DMS153 (cell line): ENCODE data around the gene GHRHR.

ENCODE experiments used
- DNase-seq: peaks from one replicate; lab custom pipeline; 2025; lab: John Stamatoyannopoulos, UW

The GHRHR gene

GRCh38 chr7:31004393-31004792 lies 40.6 kb downstream of the GHRHR start:
- DNase-seq = no peak

GRCh38 chr7:31006857-31007256 lies 43.1 kb downstream of the GHRHR start:
- DNase-seq = no peak

GRCh38 chr7:31007634-31008033 lies 43.9 kb downstream of the GHRHR start:
- DNase-seq = no peak

- no peak for DNase-seq
Measured at GRCh38 chr7:31014826-31015225, 51.1 kb downstream of the GHRHR start.

GRCh38 chr7:31017032-31017675 lies 53.4 kb downstream of the GHRHR start:
- no peak for DNase-seq

GRCh38 chr7:31017721-31018120 lies 54.0 kb downstream of the GHRHR start:
- no peak for DNase-seq

- no peak for DNase-seq
Measured at GRCh38 chr7:31019509-31019908, 55.8 kb downstream of the GHRHR start.

GRCh38 chr7:31020161-31020560 lies 56.4 kb downstream of the GHRHR start:
- no peak for DNase-seq

- DNase-seq = no peak
Measured at GRCh38 chr7:31020652-31021051, 56.9 kb downstream of the GHRHR start.

GRCh38 chr7:31022117-31022516 lies 58.4 kb downstream of the GHRHR start:
- no peak for DNase-seq

GRCh38 chr7:31022726-31023125 lies 59.0 kb downstream of the GHRHR start:
- no peak for DNase-seq

- no peak for DNase-seq
Measured at GRCh38 chr7:31023877-31024276, 60.1 kb downstream of the GHRHR start.

GRCh38 chr7:31027161-31027965 lies 63.6 kb downstream of the GHRHR start:
- DNase-seq = no peak

GRCh38 chr7:31028006-31028405 lies 64.3 kb downstream of the GHRHR start:
- no peak for DNase-seq

GRCh38 chr7:31028417-31028992 lies 64.8 kb downstream of the GHRHR start:
- no peak for DNase-seq
